ENCODE results near the gene AKNA.

- no peak for TF ChIP-seq CTCF (IDR thresholded peaks at IDR 0.05; ENCODE audit: poor library complexity, severe bottlenecking)
- TF ChIP-seq POLR2AphosphoS5 (IDR thresholded peaks at IDR 0.05): no peak
- no peak for TF ChIP-seq MXI1 (conservative IDR thresholded peaks at IDR 0.05; ENCODE audit: poor library complexity, severe bottlenecking)
- no peak for TF ChIP-seq REST (IDR thresholded peaks at IDR 0.05; ENCODE audit: borderline replicate concordance)
- TF ChIP-seq EZH2 (IDR thresholded peaks at IDR 0.05; ENCODE audit: borderline replicate concordance, insufficient read depth, low read length, poor library complexity, severe bottlenecking): no peak
- TF ChIP-seq SMC3 (conservative IDR thresholded peaks at IDR 0.05; ENCODE audit: poor library complexity): no peak
- no peak for TF ChIP-seq EP300 (conservative IDR thresholded peaks at IDR 0.05; ENCODE audit: poor library complexity, severe bottlenecking)
- no peak for TF ChIP-seq RAD21 (conservative IDR thresholded peaks at IDR 0.05)
Measured at GRCh38 chr9:114291886-114292590, 95.7 kb downstream of the AKNA start.
